Esophagus squamous epithelium (tissue), 4 donors: ENCODE results near the gene IFIT3.

ENCODE experiments used
- POLR2A ChIP-seq, 4 donors: fragments of 450-650 bp; IDR thresholded peaks; one replicate each; pipeline ENCODE4 v1.6.1; 2017; ENCODE audit warnings: antibody characterized with exemption in 4 of 4, mild to moderate bottlenecking in 4 of 4, moderate library complexity in 3 of 4
- TF ChIP-seq, protein P1 (sequence below), 6 experiments: fragments of 450-650 bp in 4 of 6; fragments of 200-600 bp in 2 of 6; sonication (generic) in 2 of 6; IDR thresholded peaks; one replicate each; pipeline ENCODE4 v1.5.1; 2016 to 2019; ENCODE audit warnings: antibody characterized with exemption in 6 of 6, mild to moderate bottlenecking in 4 of 6, moderate library complexity in 4 of 6

- TF ChIP-seq, protein P1, sequence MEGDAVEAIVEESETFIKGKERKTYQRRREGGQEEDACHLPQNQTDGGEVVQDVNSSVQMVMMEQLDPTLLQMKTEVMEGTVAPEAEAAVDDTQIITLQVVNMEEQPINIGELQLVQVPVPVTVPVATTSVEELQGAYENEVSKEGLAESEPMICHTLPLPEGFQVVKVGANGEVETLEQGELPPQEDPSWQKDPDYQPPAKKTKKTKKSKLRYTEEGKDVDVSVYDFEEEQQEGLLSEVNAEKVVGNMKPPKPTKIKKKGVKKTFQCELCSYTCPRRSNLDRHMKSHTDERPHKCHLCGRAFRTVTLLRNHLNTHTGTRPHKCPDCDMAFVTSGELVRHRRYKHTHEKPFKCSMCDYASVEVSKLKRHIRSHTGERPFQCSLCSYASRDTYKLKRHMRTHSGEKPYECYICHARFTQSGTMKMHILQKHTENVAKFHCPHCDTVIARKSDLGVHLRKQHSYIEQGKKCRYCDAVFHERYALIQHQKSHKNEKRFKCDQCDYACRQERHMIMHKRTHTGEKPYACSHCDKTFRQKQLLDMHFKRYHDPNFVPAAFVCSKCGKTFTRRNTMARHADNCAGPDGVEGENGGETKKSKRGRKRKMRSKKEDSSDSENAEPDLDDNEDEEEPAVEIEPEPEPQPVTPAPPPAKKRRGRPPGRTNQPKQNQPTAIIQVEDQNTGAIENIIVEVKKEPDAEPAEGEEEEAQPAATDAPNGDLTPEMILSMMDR (IDR thresholded peaks at IDR 0.05): no peak
- no peak for TF ChIP-seq POLR2A (IDR thresholded peaks at IDR 0.05)
Measured at GRCh38 chr10:89337484-89337883, 9.7 kb downstream of the IFIT3 start.
